ENCODE results near the gene PATL2. TPM values are rescaled to one million over a fixed set of nuclear protein-coding genes. Genes with fewer than 3 reads are reported as not detected.
A peak's percentile ranks its signal among the peaks of the same experiment; 100 is the strongest.

PATL2 gene
- total and polyA plus RNA-seq, 4 donors: 2.4 to 4.8 (median 3.7) TPM

GRCh38 chr15:44727485-44728231 lies 16.5 kb upstream of the PATL2 start:
- TF ChIP-seq, protein P1, sequence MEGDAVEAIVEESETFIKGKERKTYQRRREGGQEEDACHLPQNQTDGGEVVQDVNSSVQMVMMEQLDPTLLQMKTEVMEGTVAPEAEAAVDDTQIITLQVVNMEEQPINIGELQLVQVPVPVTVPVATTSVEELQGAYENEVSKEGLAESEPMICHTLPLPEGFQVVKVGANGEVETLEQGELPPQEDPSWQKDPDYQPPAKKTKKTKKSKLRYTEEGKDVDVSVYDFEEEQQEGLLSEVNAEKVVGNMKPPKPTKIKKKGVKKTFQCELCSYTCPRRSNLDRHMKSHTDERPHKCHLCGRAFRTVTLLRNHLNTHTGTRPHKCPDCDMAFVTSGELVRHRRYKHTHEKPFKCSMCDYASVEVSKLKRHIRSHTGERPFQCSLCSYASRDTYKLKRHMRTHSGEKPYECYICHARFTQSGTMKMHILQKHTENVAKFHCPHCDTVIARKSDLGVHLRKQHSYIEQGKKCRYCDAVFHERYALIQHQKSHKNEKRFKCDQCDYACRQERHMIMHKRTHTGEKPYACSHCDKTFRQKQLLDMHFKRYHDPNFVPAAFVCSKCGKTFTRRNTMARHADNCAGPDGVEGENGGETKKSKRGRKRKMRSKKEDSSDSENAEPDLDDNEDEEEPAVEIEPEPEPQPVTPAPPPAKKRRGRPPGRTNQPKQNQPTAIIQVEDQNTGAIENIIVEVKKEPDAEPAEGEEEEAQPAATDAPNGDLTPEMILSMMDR (IDR thresholded peaks at IDR 0.05; ENCODE audit: control extremely low read depth, extremely low read depth): no peak
- Histone ChIP-seq H3K27me3 (ENCODE audit: control insufficient read depth in 3 of 3, insufficient read depth in 3 of 3, low read length in 2 of 3) (no peaks in the 10 kb centered on the region), H3K4me1 (ENCODE audit: control insufficient read depth in 5 of 5, insufficient read depth in 5 of 5, low read length in 5 of 5) (peaks cover 0 to 19% (median 3%) of the 10 kb centered on the region in 5 donors), H3K4me3 (no peak overlapping the region), H3K27ac (ENCODE audit: low read depth in 1 of 2, low read length in 1 of 2) (peak overlapping the region; percentile 73 to 83), H3K9ac (ENCODE audit: insufficient read depth in 1 of 2, low read length in 2 of 2) (no peak overlapping the region), H3K36me3 (ENCODE audit: control insufficient read depth in 4 of 4, insufficient read depth in 4 of 4, low read length in 4 of 4) (peaks cover 0 to 6% (median 3%) of the 10 kb centered on the region in 4 donors), H3K9me3 (ENCODE audit: control insufficient read depth in 4 of 4, insufficient read depth in 3 of 4, low read length in 3 of 4) (no peaks in the 10 kb centered on the region)
- ATAC-seq (ENCODE audit: insufficient read depth, low FRiP score): no peak
- WGBS, 2 donors: 81 to 85% methylated on average over 6 of the region's 6 CpGs
- no peak for DNase-seq

DNA sequence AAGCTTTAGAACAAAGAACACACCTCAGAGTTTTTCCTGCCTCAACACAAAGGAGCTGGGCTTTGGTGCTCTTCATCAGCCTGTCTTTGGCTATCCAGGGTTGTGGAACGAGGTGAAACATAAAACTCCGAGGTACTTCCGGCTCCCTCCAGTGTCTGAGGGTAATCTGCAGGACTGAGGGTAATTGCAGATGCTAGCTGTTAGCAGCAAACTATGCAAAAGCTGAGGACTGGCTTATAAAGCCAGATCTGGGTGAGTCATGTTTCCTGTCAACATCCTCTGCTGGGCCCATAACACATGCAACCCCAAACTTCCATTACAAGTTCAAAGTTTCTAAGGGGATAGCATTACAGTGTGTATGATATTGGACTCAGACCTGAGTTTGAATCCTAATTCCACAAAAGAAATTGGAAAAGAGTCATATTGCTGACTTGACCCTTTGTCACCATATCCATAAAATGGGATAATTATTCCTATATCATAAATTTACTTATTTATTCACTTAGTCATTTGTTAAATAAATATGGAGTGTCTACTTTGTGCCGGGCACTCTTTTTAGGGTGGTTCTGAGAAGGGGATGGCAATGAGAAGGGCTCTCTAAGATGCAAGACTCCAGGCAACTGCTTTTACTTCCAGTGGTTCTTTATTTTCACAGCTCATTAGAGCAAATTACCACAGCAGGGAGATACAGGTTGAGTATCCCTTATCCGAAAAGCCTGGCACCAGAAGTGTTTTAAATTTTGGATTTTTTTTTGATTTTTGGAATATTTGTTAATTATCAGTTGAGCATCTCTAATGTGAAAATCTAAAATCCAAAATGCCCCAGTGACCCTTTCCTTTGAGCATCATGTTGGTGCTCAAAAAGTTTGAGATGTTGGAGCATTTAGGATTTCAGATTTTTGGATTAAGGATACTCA lies 15.7 kb upstream of the PATL2 start:
- DNase-seq (peak in 2 of 3 donors; percentile 28 to 36), ATAC-seq (ENCODE audit: insufficient read depth, low FRiP score) (peak; percentile 38)
- Histone ChIP-seq H3K4me3 (no peak overlapping the region), H3K9me3 (ENCODE audit: control insufficient read depth in 4 of 4, insufficient read depth in 3 of 4, low read length in 3 of 4) (no peaks in the 10 kb centered on the region), H3K4me1 (ENCODE audit: control insufficient read depth in 5 of 5, insufficient read depth in 5 of 5, low read length in 5 of 5) (peaks cover 0 to 17% (median 3%) of the 10 kb centered on the region in 5 donors), H3K27me3 (ENCODE audit: control insufficient read depth in 3 of 3, insufficient read depth in 3 of 3, low read length in 2 of 3) (no peaks in the 10 kb centered on the region), H3K27ac (ENCODE audit: low read depth in 1 of 2, low read length in 1 of 2) (peak overlapping the region; percentile 66 to 73), H3K36me3 (ENCODE audit: control insufficient read depth in 4 of 4, insufficient read depth in 4 of 4, low read length in 4 of 4) (peaks cover 0 to 6% (median 3%) of the 10 kb centered on the region in 4 donors), H3K9ac (ENCODE audit: insufficient read depth in 1 of 2, low read length in 2 of 2) (no peak overlapping the region)
- WGBS, 2 donors: 24 to 26% methylated on average over 5 of the region's 5 CpGs
- TF ChIP-seq, protein P1 (IDR thresholded peaks at IDR 0.05; ENCODE audit: control extremely low read depth, extremely low read depth): no peak

- H3K9me3 ChIP-seq (ENCODE audit: control insufficient read depth in 4 of 4, insufficient read depth in 3 of 4, low read length in 3 of 4): no peaks in the 10 kb centered on the region
- 35 to 40% methylated on average over 7 of the region's 7 CpGs for WGBS, 2 donors
- ATAC-seq (ENCODE audit: insufficient read depth, low FRiP score): no peak
- no peak overlapping the region for H3K4me3 ChIP-seq
- TF ChIP-seq, protein P1 (IDR thresholded peaks at IDR 0.05; ENCODE audit: control extremely low read depth, extremely low read depth): no peak
- no peak for DNase-seq
- no peaks in the 10 kb centered on the region for H3K36me3 ChIP-seq (ENCODE audit: control insufficient read depth in 4 of 4, insufficient read depth in 4 of 4, low read length in 4 of 4)
- H3K9ac ChIP-seq (ENCODE audit: insufficient read depth in 1 of 2, low read length in 2 of 2): no peak overlapping the region
- H3K27ac ChIP-seq (ENCODE audit: low read depth in 1 of 2, low read length in 1 of 2): peak overlapping the region; percentile 62 to 73
- H3K27me3 ChIP-seq (ENCODE audit: control insufficient read depth in 3 of 3, insufficient read depth in 3 of 3, low read length in 2 of 3): no peaks in the 10 kb centered on the region
- peaks cover 0 to 13% (median 3%) of the 10 kb centered on the region in 5 donors for H3K4me1 ChIP-seq (ENCODE audit: control insufficient read depth in 5 of 5, insufficient read depth in 5 of 5, low read length in 5 of 5)
Measured at GRCh38 chr15:44726136-44726535, 15.0 kb upstream of the PATL2 start.

All from lung (tissue), 12 donors.